HG03196 (cell line): ENCODE data around the gene KRTDAP.
"Not testable (repeated sequence)": the region's sequence is repeated elsewhere in the genome, so short reads cannot be mapped to it uniquely, and the experiment has no call there.

ENCODE experiments used
- ATAC-seq: cut with Tn5 transposase; IDR thresholded peaks from one replicate; pipeline ENCODE4 v1.9.1; 2021; ENCODE audit not compliant: unreplicated experiment

The KRTDAP gene

GRCh38 chr19:35487656-35488182 is 2.5 kb downstream of the KRTDAP start:
- ATAC-seq = no peak

- ATAC-seq = no peak
Measured at GRCh38 chr19:35486268-35486708, 4.0 kb downstream of the KRTDAP start.

- peak; percentile 84 for ATAC-seq
Measured at GRCh38 chr19:35484252-35485036, 5.8 kb downstream of the KRTDAP start.

- no peak for ATAC-seq
Measured at GRCh38 chr19:35483089-35483488, 7.2 kb downstream of the KRTDAP start.

- ATAC-seq = no peak
Measured at GRCh38 chr19:35478794-35479677, 11.2 kb downstream of the KRTDAP start.

- no peak for ATAC-seq
Measured at GRCh38 chr19:35476149-35476548, 14.1 kb downstream of the KRTDAP start.

- not testable (repeated sequence) for ATAC-seq
Measured at GRCh38 chr19:35474594-35474993, 15.7 kb downstream of the KRTDAP start.

GRCh38 chr19:35474104-35474503 is 16.2 kb downstream of the KRTDAP start:
- no peak for ATAC-seq

- no peak for ATAC-seq
Measured at GRCh38 chr19:35471946-35472345, 18.3 kb downstream of the KRTDAP start.

GRCh38 chr19:35471075-35471474 is 19.2 kb downstream of the KRTDAP start:
- ATAC-seq = not testable (repeated sequence)

- no peak for ATAC-seq
Measured at GRCh38 chr19:35470128-35470527, 20.1 kb downstream of the KRTDAP start.

- ATAC-seq = peak; percentile 68
Measured at GRCh38 chr19:35468637-35469036, 21.6 kb downstream of the KRTDAP start.

GRCh38 chr19:35466259-35466658 is 24.0 kb downstream of the KRTDAP start:
- no peak for ATAC-seq

- ATAC-seq = not testable (repeated sequence)
Measured at GRCh38 chr19:35462956-35463355, 27.3 kb downstream of the KRTDAP start.

GRCh38 chr19:35462476-35462953 is 27.7 kb downstream of the KRTDAP start:
- peak; percentile 53 for ATAC-seq

GRCh38 chr19:35461788-35462187 is 28.5 kb downstream of the KRTDAP start:
- ATAC-seq = not testable (repeated sequence)

- no peak for ATAC-seq
Measured at GRCh38 chr19:35461060-35461459, 29.2 kb downstream of the KRTDAP start.

- ATAC-seq = no peak
Measured at GRCh38 chr19:35460608-35461007, 29.7 kb downstream of the KRTDAP start.

- ATAC-seq = no peak
Measured at GRCh38 chr19:35459414-35460082, 30.7 kb downstream of the KRTDAP start.

GRCh38 chr19:35458731-35459391 is 31.4 kb downstream of the KRTDAP start:
- ATAC-seq = no peak
